NCI-H2081 (cell line): Measurements from ENCODE around the gene DCBLD1.

Source experiments
- DNase-seq, 2 experiments: peaks; one replicate each; lab custom pipeline; 2025; lab: John Stamatoyannopoulos, UW

The DCBLD1 gene

GRCh38 chr6:117469791-117470190 is 12.7 kb upstream of the DCBLD1 start:
- no peak for DNase-seq

- DNase-seq = no peak
These were observed 9.8 kb upstream of the DCBLD1 start for GRCh38 chr6:117472667-117473066.

GRCh38 chr6:117473401-117473800 is 9.1 kb upstream of the DCBLD1 start:
- DNase-seq = no peak

- DNase-seq = peak in 1 of 2 experiments; percentile 1
These were observed 4.3 kb upstream of the DCBLD1 start for GRCh38 chr6:117477988-117478852.

- DNase-seq = no peak
These were observed 3.6 kb upstream of the DCBLD1 start for GRCh38 chr6:117478853-117479231.

GRCh38 chr6:117480651-117481050 is 1.8 kb upstream of the DCBLD1 start:
- DNase-seq = no peak

GRCh38 chr6:117481278-117481925 is 1.1 kb upstream of the DCBLD1 start:
- no peak for DNase-seq

GRCh38 chr6:117481926-117482239 is 591 bp upstream of the DCBLD1 start:
- DNase-seq = peak in 1 of 2 experiments; percentile 5

GRCh38 chr6:117483004-117483644 is 650 bp downstream of the DCBLD1 start:
- DNase-seq = peak; percentile 6 to 48

GRCh38 chr6:117483645-117484016 is 1.2 kb downstream of the DCBLD1 start:
- peak in 1 of 2 experiments; percentile 48 for DNase-seq

- peak in 1 of 2 experiments; percentile 0 for DNase-seq
These were observed 1.7 kb downstream of the DCBLD1 start for GRCh38 chr6:117484052-117484646.

GRCh38 chr6:117485433-117485832 is 3.0 kb downstream of the DCBLD1 start:
- DNase-seq = no peak

- DNase-seq = no peak
These were observed 5.3 kb downstream of the DCBLD1 start for GRCh38 chr6:117487821-117488220.

- DNase-seq = no peak
These were observed 6.5 kb downstream of the DCBLD1 start for GRCh38 chr6:117489003-117489402.

GRCh38 chr6:117491916-117492315 is 9.4 kb downstream of the DCBLD1 start:
- DNase-seq = no peak

- no peak for DNase-seq
These were observed 11.0 kb downstream of the DCBLD1 start for GRCh38 chr6:117493470-117493869.

- no peak for DNase-seq
These were observed 11.8 kb downstream of the DCBLD1 start for GRCh38 chr6:117494283-117494682.

- no peak for DNase-seq
These were observed 12.3 kb downstream of the DCBLD1 start for GRCh38 chr6:117494694-117495318.

- no peak for DNase-seq
These were observed 13.0 kb downstream of the DCBLD1 start for GRCh38 chr6:117495425-117495824.

- DNase-seq = no peak
These were observed 13.4 kb downstream of the DCBLD1 start for GRCh38 chr6:117495869-117496268.

- DNase-seq = no peak
These were observed 14.0 kb downstream of the DCBLD1 start for GRCh38 chr6:117496383-117496990.

- no peak for DNase-seq
These were observed 14.8 kb downstream of the DCBLD1 start for GRCh38 chr6:117497237-117497636.
